HEK293 (cell line): Measurements from ENCODE around the gene TBX1.
A peak's percentile ranks its signal among the peaks of the same experiment; 100 is the strongest.

Experiments
- CTCF ChIA-PET: fragments of 350-600 bp; formaldehyde crosslinking; extraction: SDS; loops from one replicate; lab custom pipeline; 2021; ENCODE audit warnings: antibody characterized with exemption; lab: Yijun Ruan, JAX
- POLR2A ChIA-PET: fragments of 300-600 bp; formaldehyde crosslinking; extraction: SDS; loops from one replicate; lab custom pipeline; 2020; ENCODE audit warnings: antibody characterized with exemption, inconsistent platforms; lab: Yijun Ruan, JAX
- H3K27ac ChIP-seq: fragments of 200-500 bp; sonication (Bioruptor generic); 2 replicates; pipeline ENCODE4 v1.5.1; 2014; ENCODE audit warnings: low read depth, low read length, control low read depth, inconsistent platforms; ENCODE audit errors: extremely low read depth
- H3K36me3 ChIP-seq, 2 experiments: fragments of 200-500 bp in 1 of 2; sonication (Bioruptor generic) in 1 of 2; 1 replicate in 1 of 2; 2 replicates in 1 of 2; pipeline ENCODE4 v1.5.1; 2014 to 2017; ENCODE audit warnings: inconsistent platforms in 2 of 2, low read length in 2 of 2; ENCODE audit not compliant: control insufficient read depth in 2 of 2, insufficient read depth in 1 of 2
- H3K4me1 ChIP-seq: fragments of 200-500 bp; sonication (Bioruptor generic); 2 replicates; pipeline ENCODE4 v1.5.1; 2014; ENCODE audit warnings: mild to moderate bottlenecking, low read length, inconsistent platforms; ENCODE audit not compliant: control insufficient read depth, insufficient read depth
- H3K4me3 ChIP-seq: 2 replicates; pipeline ENCODE4 v1.5.1; 2011; ENCODE audit warnings: low read depth, mild to moderate bottlenecking, control low read depth, low read length, moderate library complexity
- H3K9me3 ChIP-seq: fragments of 200-500 bp; sonication (Bioruptor generic); 2 replicates; pipeline ENCODE4 v1.5.1; 2014; ENCODE audit warnings: low read depth, low read length, inconsistent platforms; ENCODE audit not compliant: control insufficient read depth, insufficient read depth
- KLF16 ChIP-seq: fragments of 450-650 bp; formaldehyde crosslinking; IDR thresholded peaks from 2 replicates; pipeline ENCODE4 v1.5.1; 2017; ENCODE audit warnings: missing biosample characterization, missing genetic modification characterization
- PATZ1 ChIP-seq: fragments of 450-650 bp; formaldehyde crosslinking; IDR thresholded peaks from 2 replicates; pipeline ENCODE4 v1.5.1; 2016; ENCODE audit warnings: missing biosample characterization, missing genetic modification characterization
- RBAK ChIP-seq: fragments of 450-650 bp; formaldehyde crosslinking; IDR thresholded peaks from 2 replicates; pipeline ENCODE4 v1.5.1; 2016; ENCODE audit warnings: missing biosample characterization, missing genetic modification characterization
- SCRT2 ChIP-seq: fragments of 450-650 bp; formaldehyde crosslinking; IDR thresholded peaks from 2 replicates; pipeline ENCODE4 v1.5.1; 2016; ENCODE audit warnings: missing biosample characterization, missing genetic modification characterization
- SP2 ChIP-seq: fragments of 450-650 bp; formaldehyde crosslinking; IDR thresholded peaks from 2 replicates; pipeline ENCODE4 v1.5.1; 2016; ENCODE audit warnings: missing biosample characterization, missing genetic modification characterization
- ZBTB17 ChIP-seq: fragments of 450-650 bp; formaldehyde crosslinking; IDR thresholded peaks from 2 replicates; pipeline ENCODE4 v1.5.1; 2016; ENCODE audit warnings: missing biosample characterization, missing genetic modification characterization
- ZBTB20 ChIP-seq: fragments of 450-650 bp; formaldehyde crosslinking; IDR thresholded peaks from 2 replicates; pipeline ENCODE4 v1.5.1; 2016; ENCODE audit warnings: missing biosample characterization, missing genetic modification characterization
- ZBTB26 ChIP-seq: fragments of 450-650 bp; formaldehyde crosslinking; optimal IDR thresholded peaks from 2 replicates; pipeline ENCODE3; 2016; ENCODE audit warnings: missing biosample characterization, mild to moderate bottlenecking, missing genetic modification characterization
- ZBTB7A ChIP-seq: fragments of 450-650 bp; formaldehyde crosslinking; IDR thresholded peaks from 2 replicates; pipeline ENCODE4 v1.5.1; 2016; ENCODE audit warnings: low read depth, missing biosample characterization, missing genetic modification characterization
- ZBTB8A ChIP-seq: fragments of 450-650 bp; formaldehyde crosslinking; IDR thresholded peaks from 2 replicates; pipeline ENCODE4 v1.5.1; 2016; ENCODE audit warnings: missing biosample characterization, missing genetic modification characterization
- ZFHX2 ChIP-seq: fragments of 450-650 bp; formaldehyde crosslinking; conservative IDR thresholded peaks from 2 replicates; pipeline ENCODE4 v1.5.1; 2016; ENCODE audit warnings: missing biosample characterization, missing genetic modification characterization
- ZNF302 ChIP-seq: fragments of 450-650 bp; formaldehyde crosslinking; IDR thresholded peaks from 2 replicates; pipeline ENCODE4 v1.5.1; 2016; ENCODE audit warnings: missing biosample characterization, missing genetic modification characterization, low read depth
- ZNF433 ChIP-seq: fragments of 450-650 bp; formaldehyde crosslinking; IDR thresholded peaks from 2 replicates; pipeline ENCODE4 v1.5.1; 2016; ENCODE audit warnings: missing biosample characterization, missing genetic modification characterization, low read depth
- ZNF513 ChIP-seq: fragments of 450-650 bp; IDR thresholded peaks from 2 replicates; pipeline ENCODE4 v1.5.1; 2018; ENCODE audit warnings: missing biosample characterization, missing genetic modification characterization
- ZNF530 ChIP-seq: fragments of 450-650 bp; formaldehyde crosslinking; IDR thresholded peaks from 2 replicates; pipeline ENCODE4 v1.5.1; 2016; ENCODE audit warnings: low read depth, missing biosample characterization, missing genetic modification characterization
- ZNF658 ChIP-seq: fragments of 450-650 bp; formaldehyde crosslinking; IDR thresholded peaks from 2 replicates; pipeline ENCODE4; 2016; ENCODE audit warnings: missing biosample characterization, missing genetic modification characterization
- ZNF660 ChIP-seq: fragments of 450-650 bp; IDR thresholded peaks from 2 replicates; pipeline ENCODE4 v1.5.1; 2018; ENCODE audit warnings: missing biosample characterization, mild to moderate bottlenecking, missing genetic modification characterization
- ZNF837 ChIP-seq: fragments of 450-650 bp; formaldehyde crosslinking; IDR thresholded peaks from 2 replicates; pipeline ENCODE4 v1.5.1; 2016; ENCODE audit warnings: missing biosample characterization, missing genetic modification characterization
- ZSCAN16 ChIP-seq: fragments of 450-650 bp; formaldehyde crosslinking; IDR thresholded peaks from 2 replicates; pipeline ENCODE4 v1.5.1; 2016; ENCODE audit warnings: missing biosample characterization, missing genetic modification characterization
- ZSCAN5A ChIP-seq: fragments of 450-650 bp; formaldehyde crosslinking; IDR thresholded peaks from 2 replicates; pipeline ENCODE4 v1.5.1; 2016; ENCODE audit warnings: missing biosample characterization, missing genetic modification characterization

Gene TBX1

GRCh38 chr22:19759427-19760057 lies 1.0 kb upstream of the TBX1 start:
- TF ChIP-seq ZBTB8A (tag by site-specific recombination) (peak; percentile 19; the same call in 1 of the 2 replicates), ZBTB7A (tag by site-specific recombination) (no peak), RBAK (no peak), ZBTB17 (tag by site-specific recombination) (no peak), ZFHX2 (tag by site-specific recombination) (peak; percentile 40; the same call in 1 of the 2 replicates)
- TF ChIP-seq, all 188 proteins: peak for 2
- ChIA-PET CTCF (interaction anchor here (0.6 kb wide), 2 partner anchors 194 to 649 kb away, joined by 3 to 4 read pairs; no protein-coding TSS in a partner anchor), POLR2A (no interaction called here)
- Histone ChIP-seq H3K36me3 (peaks cover 0 to 25% of the 10 kb centered on the region in 2 experiments; a peak in 1 of 3 replicates), H3K4me3 (no peak overlapping the region), H3K9me3 (no peaks in the 10 kb centered on the region), H3K27ac (no peak overlapping the region), H3K4me1 (no peaks in the 10 kb centered on the region)

- ChIA-PET CTCF (interaction anchor here (1.4 kb wide), 1 partner anchor 149 kb away, joined by 6 read pairs; no protein-coding TSS in a partner anchor), POLR2A (interaction anchor here (1.1 kb wide), 1 partner anchor 93 kb away, joined by 3 read pairs; the partner anchor contains the start of genes GNB1L and RTL10)
- no peaks in the 10 kb centered on the region for H3K4me1 ChIP-seq
- no peaks in the 10 kb centered on the region for H3K9me3 ChIP-seq
- TF ChIP-seq SCRT2 (tag by site-specific recombination) (no peak), ZBTB20 (tag by site-specific recombination) (peak; percentile 16; the same call in 1 of the 2 replicates), ZSCAN5A (tag by site-specific recombination) (no peak), ZBTB26 (tag by site-specific recombination) (peak; percentile 43), ZNF530 (tag by site-specific recombination) (no peak)
- H3K4me3 ChIP-seq, result peak overlapping the region; percentile 42
- H3K36me3 ChIP-seq, result peaks cover 0 to 39% of the 10 kb centered on the region in 2 experiments; a peak in 1 of 3 replicates
- peak overlapping the region; percentile 83 for H3K27ac ChIP-seq
Measured at GRCh38 chr22:19760951-19761724, 560 bp downstream of the TBX1 start.

- peaks cover 0 to 45% of the 10 kb centered on the region in 2 experiments; a peak in 1 of 3 replicates for H3K36me3 ChIP-seq
- no peak overlapping the region for H3K4me3 ChIP-seq
- POLR2A ChIA-PET, result interaction anchor here (0.8 kb wide), 1 partner anchor 87 kb away, joined by 4 read pairs; no protein-coding TSS in a partner anchor
- H3K4me1 ChIP-seq, result no peaks in the 10 kb centered on the region
- CTCF ChIA-PET, result interaction anchor here (1.4 to 2.1 kb wide), 2 partner anchors 32 to 148 kb away, joined by 6 to 7 read pairs; no protein-coding TSS in a partner anchor
- H3K9me3 ChIP-seq, result no peaks in the 10 kb centered on the region
- H3K27ac ChIP-seq, result peak overlapping the region; percentile 83
- TF ChIP-seq KLF16 (tag by site-specific recombination), result no peak
- TF ChIP-seq ZBTB26 (tag by site-specific recombination), result peak; percentile 31
- no peak for TF ChIP-seq ZNF837
- TF ChIP-seq ZNF302, result no peak
- no peak for TF ChIP-seq ZNF433 (tag by site-specific recombination)
- no peak for TF ChIP-seq ZNF660 (tag by site-specific recombination)
- TF ChIP-seq SP2 (tag by site-specific recombination), result no peak
- no peak for TF ChIP-seq ZNF513
- peak; percentile 51; the same call in 1 of the 2 replicates for TF ChIP-seq ZSCAN16 (tag by site-specific recombination)
- TF ChIP-seq ZNF658 (tag by site-specific recombination), result no peak
- 0 out of 2 replicates have a peak, but pooled peaks have one; percentile 23 for TF ChIP-seq PATZ1
Measured at GRCh38 chr22:19761725-19762567, 1.4 kb downstream of the TBX1 start.
